SK-N-SH (cell line): Measurements from ENCODE around the gene NPAS3. TPM values are rescaled to one million over a fixed set of nuclear protein-coding genes. Genes with fewer than 3 reads are reported as not detected.

Experiments used
- CTCF ChIA-PET: fragments of 300-600, 350-600 bp; formaldehyde crosslinking; extraction: SDS; loops from one replicate; lab custom pipeline; 2021; lab: Yijun Ruan, JAX
- POLR2A ChIA-PET: fragments of 350-600 bp; sonication (Branson Sonifier 250); formaldehyde crosslinking; extraction: SDS; loops from one replicate; lab custom pipeline; 2020; ENCODE audit warnings: antibody characterized with exemption, inconsistent platforms; lab: Yijun Ruan, JAX
- DNase-seq: peaks from one replicate; pipeline ENCODE4 v3.0.0; 2012
- H2AFZ ChIP-seq: fragments of 200-600 bp; sonication (generic); 2 replicates; pipeline ENCODE4 v1.8.1; 2016; ENCODE audit warnings: antibody characterized with exemption, mild to moderate bottlenecking, low read depth
- H3F3A ChIP-seq: fragments of 200-600 bp; sonication (generic); replicated peaks from 2 replicates; pipeline ENCODE3; 2016; ENCODE audit warnings: antibody characterized with exemption, mild to moderate bottlenecking; ENCODE audit not compliant: insufficient read depth
- H3K27ac ChIP-seq, 2 experiments: fragments of 200-500 bp in 1 of 2; fragments of 200-600 bp in 1 of 2; sonication (Bioruptor generic) in 1 of 2; sonication (generic), shearing (Covaris generic) in 1 of 2; 2 replicates each; pipeline versions ENCODE4 v1.5.1 to v1.6.1; 2014 to 2016; ENCODE audit warnings: low read depth in 2 of 2, inconsistent platforms in 1 of 2, low read length in 1 of 2, mild to moderate bottlenecking in 1 of 2, mixed read lengths in 1 of 2
- H3K27me3 ChIP-seq: fragments of 200-600 bp; sonication (generic), shearing (Covaris generic); 2 replicates; pipeline ENCODE4 v1.6.1; 2016; ENCODE audit warnings: mixed run types; ENCODE audit not compliant: insufficient read depth
- H3K36me3 ChIP-seq, 2 experiments: fragments of 200-500 bp in 1 of 2; fragments of 200-600 bp in 1 of 2; sonication (Bioruptor generic) in 1 of 2; sonication (generic) in 1 of 2; replicated peaks in 1 of 2; 2 replicates each; pipeline versions ENCODE3 to v1.5.1; 2014 to 2016; ENCODE audit warnings: low read length in 1 of 2, mild to moderate bottlenecking in 1 of 2; ENCODE audit not compliant: insufficient read depth in 2 of 2, control insufficient read depth in 1 of 2
- H3K4me1 ChIP-seq, 2 experiments: fragments of 200-500 bp in 1 of 2; fragments of 200-600 bp in 1 of 2; sonication (Bioruptor generic) in 1 of 2; sonication (generic), shearing (Covaris generic) in 1 of 2; 2 replicates each; pipeline versions ENCODE4 v1.5.1 to v1.6.1; 2014 to 2016; ENCODE audit warnings: low read depth in 1 of 2, low read length in 1 of 2, mixed run types in 1 of 2; ENCODE audit not compliant: insufficient read depth in 2 of 2, control insufficient read depth in 1 of 2
- H3K4me2 ChIP-seq: fragments of 200-600 bp; sonication (generic), shearing (Covaris generic); 2 replicates; pipeline ENCODE4 v1.6.1; 2017; ENCODE audit warnings: mixed run types
- H3K4me3 ChIP-seq, 2 experiments: fragments of 200-500 bp in 1 of 2; fragments of 200-600 bp in 1 of 2; sonication (Bioruptor generic) in 1 of 2; sonication (generic), shearing (Covaris generic) in 1 of 2; 2 replicates each; pipeline versions ENCODE4 v1.5.1 to v1.8.1; 2014 to 2016; ENCODE audit warnings: low read depth in 2 of 2, inconsistent platforms in 1 of 2, low read length in 1 of 2, mild to moderate bottlenecking in 1 of 2, mixed read lengths in 1 of 2, moderate library complexity in 1 of 2
- H3K79me2 ChIP-seq: fragments of 200-600 bp; sonication (generic); 2 replicates; pipeline ENCODE4 v1.8.1; 2017; ENCODE audit warnings: mild to moderate bottlenecking; ENCODE audit not compliant: insufficient read depth
- H3K9ac ChIP-seq: fragments of 200-600 bp; sonication (generic); 2 replicates; pipeline ENCODE4 v1.6.1; 2017; ENCODE audit warnings: mixed run types
- H3K9me2 ChIP-seq: fragments of 200-600 bp; sonication (generic); 2 replicates; pipeline ENCODE4 v1.6.1; 2017; ENCODE audit warnings: mixed run types
- H3K9me3 ChIP-seq: fragments of 200-600 bp; sonication (generic); 2 replicates; pipeline ENCODE4 v1.6.1; 2017; ENCODE audit warnings: mixed run types, mild to moderate bottlenecking, moderate library complexity
- H4K20me1 ChIP-seq: fragments of 200-600 bp; sonication (generic); 2 replicates; pipeline ENCODE4 v1.6.1; 2017; ENCODE audit warnings: mild to moderate bottlenecking, mixed run types; ENCODE audit not compliant: insufficient read depth
- EP300 ChIP-seq, 2 experiments: IDR thresholded peaks; 2 replicates each; pipeline versions ENCODE4 v1.4.0 to v1.6.1; 2012; ENCODE audit warnings: borderline replicate concordance in 1 of 2, low read depth in 1 of 2, low read length in 1 of 2
- FOSL2 ChIP-seq: IDR thresholded peaks from 2 replicates; pipeline ENCODE4 v1.4.0; 2012; ENCODE audit warnings: low read depth, mild to moderate bottlenecking, moderate library complexity, borderline replicate concordance
- FOXM1 ChIP-seq: IDR thresholded peaks from 2 replicates; pipeline ENCODE4 v1.4.0; 2012; ENCODE audit warnings: low read depth, mild to moderate bottlenecking
- JUND ChIP-seq: IDR thresholded peaks from 2 replicates; pipeline ENCODE4 v1.4.0; 2012
- MAX ChIP-seq: IDR thresholded peaks from 2 replicates; pipeline ENCODE4 v1.4.0; 2012; ENCODE audit warnings: low read depth
- MEF2A ChIP-seq: IDR thresholded peaks from 2 replicates; pipeline ENCODE4 v1.4.0; 2012; ENCODE audit warnings: low read depth, borderline replicate concordance
- NFIC ChIP-seq: IDR thresholded peaks from 2 replicates; pipeline ENCODE4 v1.4.0; 2012; ENCODE audit warnings: borderline replicate concordance
- PBX3 ChIP-seq: IDR thresholded peaks from 2 replicates; pipeline ENCODE4; 2012
- POLR2AphosphoS5 ChIP-seq: IDR thresholded peaks from 2 replicates; pipeline ENCODE4 v1.6.1; 2012; ENCODE audit warnings: low read depth, low read length
- RCOR1 ChIP-seq: fragments of 150-350 bp; IDR thresholded peaks from 2 replicates; pipeline ENCODE4 v1.6.1; 2017; ENCODE audit warnings: antibody characterized with exemption, low read length
- SIN3A ChIP-seq: IDR thresholded peaks from 2 replicates; pipeline ENCODE4 v1.6.1; 2012; ENCODE audit warnings: low read depth, mild to moderate bottlenecking, low read length, moderate library complexity, borderline replicate concordance
- SMC3 ChIP-seq: IDR thresholded peaks from 2 replicates; pipeline ENCODE4 v1.6.1; 2012; ENCODE audit warnings: low read depth, low read length, improper control_type of control experiment
- TAF1 ChIP-seq: IDR thresholded peaks from 2 replicates; pipeline ENCODE4 v1.6.1; 2012; ENCODE audit warnings: low read depth, mild to moderate bottlenecking, low read length, moderate library complexity, borderline replicate concordance
- TCF12 ChIP-seq: IDR thresholded peaks from 2 replicates; pipeline ENCODE4 v1.4.0; 2012
- TEAD4 ChIP-seq: IDR thresholded peaks from 2 replicates; pipeline ENCODE4 v1.4.0; 2012; ENCODE audit warnings: mild to moderate bottlenecking, borderline replicate concordance; ENCODE audit not compliant: insufficient read depth
- YY1 ChIP-seq: IDR thresholded peaks from 2 replicates; pipeline ENCODE4 v1.4.0; 2012; ENCODE audit warnings: low read depth, mild to moderate bottlenecking
- WGBS: methylation state at CpG from one replicate; pipeline ENCODE4 v1.1.6; 2017; ENCODE audit warnings: low lambda C conversion rate; 5-methylcytosine and 5-hydroxymethylcytosine counted together
- polyA plus RNA-seq, 3 experiments: library from polyadenylated mRNA; depleted of rRNA; stranded (reverse); fragments of >200 nt; gene quantifications; 2 replicates each; pipeline ENCODE4 v1.2.3, GENCODE V29; 2012
- TF ChIP-seq, protein P1 (sequence below): fragments of 150-350 bp; IDR thresholded peaks from 2 replicates; pipeline ENCODE4 v1.6.1; 2016; ENCODE audit warnings: mild to moderate bottlenecking, low read depth, low read length

NPAS3 gene
- polyA plus RNA-seq, 1 of the 3 experiments (the other 2 are of a cell fraction), result 4.3 TPM

- Histone ChIP-seq H3K4me1 (peaks cover 2 to 8% of the 10 kb centered on the region in 2 experiments; a peak in 2 of 4 replicates), H3F3A (peaks cover 9% of the 10 kb centered on the region), H3K9me2 (no peaks in the 10 kb centered on the region), H3K9ac (no peak overlapping the region), H3K36me3 (peaks cover 0 to 3% of the 10 kb centered on the region in 2 experiments), H3K79me2 (no peaks in the 10 kb centered on the region)
- WGBS, result 44% methylated on average over 1 of the region's 1 CpG
- TF ChIP-seq YY1, result no peak
- no peak for TF ChIP-seq SMC3
- TF ChIP-seq PBX3, result peak; percentile 15; the same call in 1 of the 2 replicates
- no peak for TF ChIP-seq TAF1
- TF ChIP-seq, all 33 proteins: peak for 1
- no peak overlapping the region for H3K4me2 ChIP-seq
- no peaks in the 10 kb centered on the region for H4K20me1 ChIP-seq
- POLR2A ChIA-PET, result no interaction called here
- CTCF ChIA-PET, result interaction anchor here (0.8 to 1.1 kb wide), 4 partner anchors 9 to 1106 kb away, joined by 3 read pairs; no protein-coding TSS in a partner anchor
- no peak overlapping the region for H3K27ac ChIP-seq
- no peak overlapping the region for H3K4me3 ChIP-seq
- peak; percentile 2 for DNase-seq
- H2AFZ ChIP-seq, result no peak overlapping the region
- H3K27me3 ChIP-seq, result no peaks in the 10 kb centered on the region
- no peaks in the 10 kb centered on the region for H3K9me3 ChIP-seq
Measured at GRCh38 chr14:33118668-33119067, 180.0 kb downstream of the NPAS3 start.

DNA sequence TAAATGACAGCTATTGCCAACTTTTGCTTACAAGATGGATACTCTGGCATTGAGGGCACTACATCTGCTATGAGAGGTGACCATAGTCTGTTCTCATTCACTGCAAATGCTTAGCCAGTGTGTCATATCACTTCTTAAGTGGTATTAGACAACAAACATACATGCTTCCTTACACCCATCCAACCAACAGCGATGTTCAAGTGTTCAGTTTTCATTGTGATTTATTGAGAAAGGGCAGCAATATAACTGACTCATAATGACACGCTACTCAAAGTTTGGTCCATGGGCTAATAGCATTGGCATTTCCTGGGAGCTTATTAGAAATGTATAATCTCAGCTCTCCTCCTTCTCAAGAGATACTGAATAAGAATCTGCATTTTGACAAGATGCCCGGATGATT, 181.7 kb downstream of the NPAS3 start:
- POLR2A ChIA-PET, result no interaction called here
- Histone ChIP-seq H3F3A (peaks cover 9% of the 10 kb centered on the region), H3K4me3 (no peak overlapping the region), H3K27me3 (no peaks in the 10 kb centered on the region), H3K9ac (no peak overlapping the region), H3K4me2 (peak overlapping the region; percentile 21; the same call in 1 of the 2 replicates), H3K9me2 (no peaks in the 10 kb centered on the region), H3K27ac (peak overlapping the region in 1 of 2 experiments; percentile 74; a peak in 2 of 4 replicates), H3K9me3 (no peaks in the 10 kb centered on the region), H2AFZ (peak overlapping the region; percentile 7; the same call in 1 of the 2 replicates), H3K4me1 (peaks cover 2 to 8% of the 10 kb centered on the region in 2 experiments; a peak in 2 of 4 replicates), H4K20me1 (no peaks in the 10 kb centered on the region), H3K36me3 (peaks cover 0 to 3% of the 10 kb centered on the region in 2 experiments), H3K79me2 (no peaks in the 10 kb centered on the region)
- TF ChIP-seq FOSL2 (peak; percentile 90), FOXM1 (no peak; the same call in 1 of the 2 replicates), YY1 (peak; percentile 21; the same call in 1 of the 2 replicates), PBX3 (peak; percentile 85), TEAD4 (peak; percentile 46; the same call in 1 of the 2 replicates), MAX (peak; percentile 53), MEF2A (peak; percentile 66), POLR2AphosphoS5 (peak; percentile 33; the same call in 1 of the 2 replicates), SIN3A (no peak), TCF12 (peak; percentile 86), JUND (peak; percentile 82), TAF1 (no peak), EP300 (IDR thresholded peaks at IDR 0.05; ENCODE audit: borderline replicate concordance in 1 of 2, low read depth in 1 of 2, low read length in 1 of 2) (peak in 1 of 2 experiments; percentile 67; a peak in 2 of 4 replicates), RCOR1 (no peak), NFIC (no peak; the same call in 1 of the 2 replicates)
- TF ChIP-seq, protein P1, sequence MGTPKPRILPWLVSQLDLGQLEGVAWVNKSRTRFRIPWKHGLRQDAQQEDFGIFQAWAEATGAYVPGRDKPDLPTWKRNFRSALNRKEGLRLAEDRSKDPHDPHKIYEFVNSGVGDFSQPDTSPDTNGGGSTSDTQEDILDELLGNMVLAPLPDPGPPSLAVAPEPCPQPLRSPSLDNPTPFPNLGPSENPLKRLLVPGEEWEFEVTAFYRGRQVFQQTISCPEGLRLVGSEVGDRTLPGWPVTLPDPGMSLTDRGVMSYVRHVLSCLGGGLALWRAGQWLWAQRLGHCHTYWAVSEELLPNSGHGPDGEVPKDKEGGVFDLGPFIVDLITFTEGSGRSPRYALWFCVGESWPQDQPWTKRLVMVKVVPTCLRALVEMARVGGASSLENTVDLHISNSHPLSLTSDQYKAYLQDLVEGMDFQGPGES, result no peak
- DNase-seq, result no peak
- 21% methylated on average over 3 of the region's 3 CpGs for WGBS
- CTCF ChIA-PET, result interaction anchor here (1.4 kb wide), 1 partner anchor 39 kb away, joined by 3 read pairs; no protein-coding TSS in a partner anchor
